ENCODE measurements around the gene PCDH17.

Gene PCDH17

DNA sequence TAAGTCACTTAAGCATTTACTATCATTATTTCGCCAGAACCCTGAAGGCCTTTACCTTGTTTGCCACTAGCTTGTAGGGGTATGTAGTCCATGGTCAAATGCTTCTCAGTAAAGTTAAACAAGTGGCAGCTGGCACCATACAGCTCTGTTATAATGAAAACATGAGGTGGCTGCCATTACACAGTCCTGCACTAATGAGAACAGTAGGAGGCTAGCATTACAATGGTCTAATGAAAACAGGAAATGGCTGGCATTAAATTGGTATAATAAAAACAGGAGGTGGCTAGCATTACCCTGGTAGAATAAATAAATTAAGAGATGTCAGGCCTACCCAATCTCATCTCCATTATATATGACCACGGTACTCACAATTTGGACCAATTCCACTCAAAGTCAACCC is 107.5 kb downstream of the PCDH17 start:
- peak; percentile 13 for DNase-seq (ENCODE audit: low read depth, low spot score)

DNA sequence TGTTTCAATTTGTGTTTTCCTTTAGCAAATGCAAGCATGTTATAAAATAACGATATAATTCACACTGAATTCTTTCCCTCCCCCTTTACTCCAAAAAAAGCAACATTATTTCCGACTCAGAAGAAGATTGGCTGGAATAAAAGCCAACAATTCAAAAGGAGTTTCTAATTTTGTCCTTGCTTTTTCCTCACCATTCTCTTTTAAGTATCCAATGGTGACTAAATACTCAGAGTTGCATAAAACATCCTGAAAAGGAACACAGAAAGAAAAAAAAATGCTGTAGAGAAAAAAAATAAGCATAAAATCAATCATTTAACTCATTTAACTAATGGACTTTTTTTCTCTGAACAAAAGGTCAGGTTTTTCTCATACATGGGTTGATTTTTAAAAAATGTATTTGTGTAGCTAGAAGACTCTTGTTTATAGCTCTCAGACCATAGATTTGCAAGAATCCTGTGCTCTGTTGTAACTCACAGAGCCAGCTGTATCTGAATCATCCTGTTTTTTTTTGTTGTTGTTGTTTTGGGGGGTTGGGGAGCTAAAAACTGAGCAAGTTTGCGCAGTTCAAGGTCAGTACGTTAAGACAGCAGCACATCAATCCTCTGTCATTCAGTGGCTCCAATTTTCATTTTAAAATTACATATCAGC is 108.1 kb downstream of the PCDH17 start:
- DNase-seq (ENCODE audit: low read depth, low spot score) = peak; percentile 13

DNA sequence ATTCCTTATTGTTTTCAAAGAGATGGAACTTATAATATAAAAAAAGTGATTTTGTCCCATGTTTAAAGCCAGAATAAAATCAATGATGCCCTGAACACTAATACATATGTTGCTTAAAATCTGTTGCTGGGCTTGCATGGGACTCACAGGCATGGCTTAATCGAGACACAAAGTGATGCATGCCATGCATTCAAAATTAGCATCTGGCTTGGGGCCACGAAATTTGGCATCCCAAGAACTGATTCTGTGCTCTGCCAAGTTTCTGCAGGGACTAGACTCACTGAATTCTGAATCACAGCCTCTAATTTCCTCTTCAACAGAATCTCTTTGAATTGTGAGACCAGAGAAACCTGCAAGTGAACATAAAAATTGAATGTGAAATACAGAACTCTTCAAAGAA is 109.2 kb downstream of the PCDH17 start:
- DNase-seq (ENCODE audit: low read depth, low spot score) = peak; percentile 85

DNA sequence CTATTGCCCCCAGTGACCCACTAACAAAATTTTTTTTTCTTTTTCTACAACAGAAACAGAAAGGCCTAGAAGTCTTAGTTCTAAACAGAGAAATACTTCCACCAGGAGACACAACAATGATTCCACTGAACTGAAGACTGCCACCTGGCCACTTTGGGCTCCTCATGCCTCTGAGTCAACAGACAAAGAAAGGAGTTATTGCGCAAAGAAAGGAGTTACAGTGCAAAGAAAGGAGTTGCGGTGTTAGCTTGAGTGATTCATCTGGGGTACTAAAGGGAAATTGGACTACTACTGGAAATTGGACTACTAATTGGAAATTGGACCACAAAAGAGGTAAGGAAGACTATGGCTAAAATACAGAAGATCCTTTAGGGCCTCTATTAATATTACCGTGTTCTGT is 116.6 kb downstream of the PCDH17 start:
- DNase-seq (ENCODE audit: low read depth, low spot score) = peak; percentile 42

DNA sequence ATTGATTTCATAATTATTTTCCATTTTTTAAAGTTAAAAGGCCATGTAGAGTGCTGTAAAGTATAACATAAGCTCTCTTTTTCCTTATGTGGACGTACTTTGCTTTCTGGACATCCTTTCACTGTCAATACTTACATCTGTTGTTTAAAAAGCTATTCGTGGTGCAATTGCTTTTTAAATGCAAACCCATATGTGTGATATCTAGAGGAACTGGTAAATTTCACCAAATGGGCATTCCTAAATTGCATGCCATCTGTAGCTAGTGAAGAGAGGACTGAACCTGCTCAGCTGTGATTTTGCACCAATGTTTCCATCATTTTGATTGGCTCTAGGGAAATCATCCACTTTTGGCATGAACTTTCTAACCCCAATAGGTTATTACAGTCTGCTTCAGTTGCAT is 129.4 kb downstream of the PCDH17 start:
- DNase-seq (ENCODE audit: low read depth, low spot score) = no peak

GRCh38 chr13:57763689-57764088 is 132.1 kb downstream of the PCDH17 start:
- no peak for DNase-seq (ENCODE audit: low read depth, low spot score)

All from astrocyte of the hippocampus (primary cell).